Cardiac septum (tissue), 1 donor: Measurements from ENCODE around the gene SH2D4B. TPM values are rescaled to one million over a fixed set of nuclear protein-coding genes. Genes with fewer than 3 reads are reported as not detected.

Experiments used
- DNase-seq: peaks from one replicate; pipeline ENCODE4 v3.0.0-alpha.2; 2020; ENCODE audit warnings: low spot score
- intact Hi-C: fragments of 100-400 bp; cut with DNase I; formaldehyde crosslinking; loops from one replicate; pipeline ENCODE4 v1.14.0; 2022
- total RNA-seq: library from RNA; stranded (reverse); fragmentation: NEBNext Ultra II Directional; extraction: Animal tissue kit (Norgen Biotek cat#: 25700); gene quantifications from one replicate; pipeline ENCODE4 v1.2.1, GENCODE V29; 2021
- donor health status: DM: no; HTN: no; CAD: no.

Gene SH2D4B
- total RNA-seq, 1 donor from 2014 or later, result not detected

- intact Hi-C loops, result no loop called here
- DNase-seq, result no peak
Measured at GRCh38 chr10:80609331-80609730, 71.6 kb downstream of the SH2D4B start.

- intact Hi-C loops, result no loop called here
- no peak for DNase-seq
Measured at GRCh38 chr10:80611481-80612185, 73.9 kb downstream of the SH2D4B start.

DNA sequence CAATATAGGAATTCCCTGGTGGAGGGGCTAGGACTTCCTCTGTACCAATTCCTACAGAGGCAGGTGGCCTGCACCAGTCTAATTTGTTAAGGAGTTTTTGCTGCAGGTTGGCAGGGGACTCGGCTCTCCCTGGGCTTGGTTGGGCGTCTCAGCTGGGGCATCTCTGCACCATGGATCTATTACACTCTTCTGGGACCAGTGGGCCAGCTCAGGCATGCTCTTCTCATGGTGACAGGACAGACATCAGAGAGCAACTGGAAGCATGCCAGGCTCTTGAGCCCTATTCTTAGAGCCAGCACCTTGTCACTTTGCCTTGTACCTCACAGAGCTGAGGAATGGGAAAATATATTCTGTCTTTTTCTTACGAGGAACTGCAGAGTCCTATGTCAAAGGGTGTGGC lies 74.6 kb downstream of the SH2D4B start:
- intact Hi-C loops, result no loop called here
- DNase-seq, result no peak

DNA sequence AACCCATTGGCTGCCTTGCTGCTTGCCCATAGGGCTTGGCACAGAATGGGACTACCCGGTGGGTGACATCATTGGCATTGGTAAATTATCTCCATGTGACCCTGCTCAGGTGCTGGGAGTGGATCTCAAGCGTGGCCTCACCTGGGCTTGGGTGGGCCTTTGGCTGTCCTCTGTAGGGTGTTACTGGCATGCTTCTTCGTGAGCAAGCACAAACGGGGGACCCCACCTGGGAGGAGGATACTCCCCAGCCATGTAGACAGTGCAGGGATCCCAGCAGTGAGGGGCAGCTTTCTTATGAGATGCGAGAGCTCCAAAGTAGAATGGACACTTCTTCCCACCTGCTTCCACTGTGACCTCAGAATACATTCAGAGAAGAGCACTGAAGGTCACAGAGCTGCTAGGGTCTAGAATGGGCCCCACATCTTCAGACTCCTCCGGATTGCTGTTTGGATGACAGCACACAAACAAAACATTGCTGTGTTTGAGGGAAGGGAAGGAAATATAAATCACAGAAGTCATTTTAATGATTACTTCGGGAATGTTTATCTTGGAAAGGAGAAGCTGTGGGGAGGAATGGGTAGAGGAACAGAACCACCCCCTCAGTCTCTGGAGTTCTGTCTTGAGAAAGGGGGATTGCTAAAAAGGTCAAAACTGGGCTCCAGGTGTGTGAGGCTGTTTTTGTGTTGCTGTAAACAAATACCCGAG lies 75.9 kb downstream of the SH2D4B start:
- no peak for DNase-seq
- intact Hi-C loops, result no loop called here

GRCh38 chr10:80614576-80615416 lies 77.1 kb downstream of the SH2D4B start:
- intact Hi-C loops, result no loop called here
- DNase-seq, result no peak

GRCh38 chr10:80617807-80618206 lies 80.1 kb downstream of the SH2D4B start:
- intact Hi-C loops, result no loop called here
- DNase-seq, result no peak

- no peak for DNase-seq
- intact Hi-C loops, result no loop called here
Measured at GRCh38 chr10:80619036-80619435, 81.3 kb downstream of the SH2D4B start.

- intact Hi-C loops, result no loop called here
Measured at GRCh38 chr10:80622153-80622552, 84.5 kb downstream of the SH2D4B start.

GRCh38 chr10:80630324-80630723 lies 92.6 kb downstream of the SH2D4B start:
- DNase-seq, result no peak
- intact Hi-C loops, result no loop called here

More at GRCh38 chr10:80622153-80622552, 84.5 kb downstream of the SH2D4B start:
- DNase-seq, result no peak

DNA sequence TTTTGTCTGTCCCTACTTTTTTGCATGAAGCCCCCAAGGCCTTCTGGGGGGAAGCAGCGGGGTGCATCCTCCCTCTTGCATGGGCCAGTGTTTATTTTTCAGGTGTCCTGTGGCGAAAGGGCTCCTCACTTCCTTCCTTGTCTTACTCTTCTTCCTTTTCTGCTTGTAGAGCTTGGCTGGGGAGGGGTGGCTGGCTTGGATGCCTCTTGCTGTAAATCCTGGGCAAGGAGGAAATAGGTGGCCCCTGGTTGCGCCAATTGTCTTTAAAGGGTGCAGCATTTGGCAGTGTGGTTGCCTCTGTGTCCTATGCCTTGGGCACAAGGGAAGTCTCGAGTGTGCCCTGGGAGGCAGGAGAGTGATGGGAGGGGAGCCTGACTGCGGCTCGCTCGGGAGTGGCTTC lies 95.0 kb downstream of the SH2D4B start:
- intact Hi-C loops, result no loop called here
- peak; percentile 78 for DNase-seq

GRCh38 chr10:80633383-80633860 lies 95.7 kb downstream of the SH2D4B start:
- intact Hi-C loops, result no loop called here
- DNase-seq, result no peak

DNA sequence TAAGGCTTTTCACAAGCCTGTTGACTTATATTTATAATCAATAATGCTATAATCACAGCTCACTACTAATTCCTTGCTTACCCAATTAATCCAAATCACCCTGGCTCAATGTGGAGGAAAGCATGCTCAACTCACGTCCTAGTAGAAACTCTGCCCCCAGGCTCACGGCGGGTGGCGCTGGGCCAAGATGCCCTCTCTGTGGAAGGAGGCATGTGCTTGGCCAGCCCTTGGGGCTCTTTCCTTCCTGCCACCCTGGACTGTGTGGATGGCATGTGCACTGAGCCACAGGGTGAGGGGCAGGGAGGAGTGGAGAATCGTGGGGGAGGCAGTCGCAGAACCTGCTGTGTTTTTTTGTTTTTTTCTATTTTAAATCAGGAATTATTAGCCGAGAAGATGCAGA lies 96.2 kb downstream of the SH2D4B start:
- intact Hi-C loops, result no loop called here
- no peak for DNase-seq

DNA sequence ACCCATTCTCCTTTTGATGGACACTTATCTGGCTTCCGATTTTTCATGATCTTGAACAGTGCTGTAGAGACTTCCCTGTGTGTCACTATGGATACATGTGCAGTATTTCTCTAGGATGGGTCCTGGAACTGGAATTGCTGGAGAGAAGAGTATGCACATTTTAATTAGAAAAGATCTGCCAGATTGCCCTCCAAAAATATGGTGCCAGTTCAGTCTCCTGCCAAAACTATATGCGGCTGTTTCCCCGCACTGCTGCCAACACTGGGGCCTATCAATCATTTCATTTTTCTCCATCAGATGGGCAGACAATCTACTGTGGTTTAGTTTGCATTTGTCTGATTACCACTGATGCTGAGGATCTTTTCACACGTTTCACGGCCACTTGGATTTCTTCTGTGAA lies 105.0 kb downstream of the SH2D4B start:
- intact Hi-C loops, result no loop called here
- DNase-seq, result no peak

DNA sequence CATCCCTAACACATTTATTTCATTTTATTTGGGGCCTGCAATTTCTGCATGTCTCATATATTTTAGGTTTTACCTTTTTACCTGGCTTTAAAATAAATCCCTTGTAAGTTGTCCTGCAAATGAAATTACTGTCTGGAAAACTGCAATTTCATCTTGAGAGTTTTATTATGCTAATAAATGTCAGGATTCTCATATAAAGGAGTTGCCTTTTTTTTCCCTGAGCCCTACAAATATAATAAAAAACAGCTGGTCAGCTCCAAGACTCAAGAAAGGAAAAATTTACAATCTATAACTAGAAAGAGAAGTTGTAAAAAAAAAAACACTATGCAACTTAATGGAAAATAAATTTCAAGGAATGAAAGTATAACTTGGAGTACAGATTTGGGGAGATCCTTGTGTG lies 108.7 kb downstream of the SH2D4B start:
- intact Hi-C loops, result no loop called here

GRCh38 chr10:80647173-80647833 lies 109.6 kb downstream of the SH2D4B start:
- intact Hi-C loops, result no loop called here

More for the DNA sequence above, 108.7 kb downstream of the SH2D4B start:
- DNase-seq, result no peak

DNA sequence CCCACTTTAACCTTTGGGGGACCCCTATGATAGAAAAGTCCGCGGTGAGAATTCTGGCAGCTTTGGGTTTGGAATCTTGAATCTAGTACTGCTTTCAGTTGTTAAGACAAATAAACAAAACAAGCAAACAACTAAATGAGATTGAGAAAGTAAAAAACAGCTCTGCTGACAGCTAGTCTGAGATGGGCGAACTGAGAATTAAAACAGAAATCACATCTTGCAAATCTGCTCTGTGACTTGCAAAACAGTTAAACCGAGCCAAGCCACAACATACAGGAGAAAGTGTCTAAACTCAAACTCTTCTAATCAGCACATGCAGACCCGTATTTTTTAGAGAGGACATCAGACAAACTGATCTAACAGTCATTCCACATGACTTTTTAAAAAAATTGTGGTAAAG lies 110.4 kb downstream of the SH2D4B start:
- intact Hi-C loops, result no loop called here

More at GRCh38 chr10:80647173-80647833, 109.6 kb downstream of the SH2D4B start:
- DNase-seq, result no peak

DNA sequence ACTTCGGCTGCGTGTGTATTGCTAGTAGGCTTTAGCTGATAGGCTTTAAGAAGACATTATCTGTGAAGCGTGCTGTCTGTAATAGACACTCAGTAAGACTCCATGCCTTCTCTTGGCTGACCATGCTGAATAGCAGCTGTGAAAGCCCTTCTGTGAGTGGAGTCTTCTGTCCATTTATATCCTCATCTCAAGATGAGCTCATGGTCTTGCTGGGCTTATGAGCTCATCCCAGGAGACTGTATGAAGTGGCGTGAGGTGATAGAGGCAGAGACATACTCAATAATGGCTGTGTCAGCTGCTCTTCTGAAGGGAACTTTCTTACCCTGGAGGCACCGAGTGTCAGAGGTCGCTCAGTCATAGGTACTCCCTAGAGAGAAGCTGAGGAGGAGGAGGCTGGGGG lies 111.5 kb downstream of the SH2D4B start:
- DNase-seq, result no peak
- intact Hi-C loops, result no loop called here

More for the DNA sequence above, 110.4 kb downstream of the SH2D4B start:
- no peak for DNase-seq

- no peak for DNase-seq
- intact Hi-C loops, result no loop called here
Measured at GRCh38 chr10:80655898-80656297, 118.2 kb downstream of the SH2D4B start.

DNA sequence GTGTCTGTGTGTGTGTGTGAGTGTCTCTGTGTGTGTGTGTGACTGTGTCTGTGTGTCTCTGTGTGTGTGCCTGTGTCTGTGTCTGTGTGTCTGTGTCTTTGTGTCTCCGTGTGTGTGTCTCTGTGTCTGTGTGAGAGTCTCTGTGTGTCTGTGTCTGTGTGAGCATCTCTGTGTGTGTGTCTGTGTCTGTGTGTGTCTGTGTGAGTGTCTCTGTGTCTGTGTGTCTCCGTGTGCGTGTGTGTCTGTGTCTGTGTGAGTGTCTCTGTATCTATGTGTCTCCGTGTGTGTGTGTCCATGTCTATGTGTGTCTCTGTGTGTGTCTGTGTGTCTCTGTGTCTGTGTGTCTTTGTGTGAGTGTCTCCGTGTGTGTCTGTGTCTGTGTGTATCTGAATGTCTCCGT lies 120.4 kb downstream of the SH2D4B start:
- no peak for DNase-seq
- intact Hi-C loops, result no loop called here

DNA sequence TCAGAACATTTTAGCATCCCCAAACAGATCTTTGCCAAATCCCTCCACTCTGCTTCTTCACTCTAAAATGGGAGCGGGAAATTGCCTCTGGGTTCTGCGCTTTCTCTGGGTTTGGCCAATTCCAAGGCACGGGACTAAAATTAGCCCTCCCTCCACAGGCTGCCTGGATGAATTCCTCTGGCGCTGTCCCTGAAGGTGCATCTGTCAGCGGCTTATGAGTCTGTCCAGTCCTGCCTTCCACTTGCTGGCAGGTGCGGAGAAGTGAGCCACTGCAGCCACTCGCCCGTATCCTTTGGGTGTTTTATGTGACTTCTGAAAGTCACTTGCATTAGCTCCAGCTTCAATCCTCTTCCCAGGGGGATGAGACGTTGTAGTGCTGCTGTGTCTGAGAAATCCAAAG lies 121.6 kb downstream of the SH2D4B start:
- intact Hi-C loops, result no loop called here
- no peak for DNase-seq
